HG02588 (cell line): ENCODE measurements around the gene RGS5.
"Not testable (repeated sequence)": the region's sequence is repeated elsewhere in the genome, so short reads cannot be mapped to it uniquely, and the experiment has no call there.

ENCODE experiments used
- ATAC-seq: cut with Tn5 transposase; IDR thresholded peaks from one replicate; pipeline ENCODE4 v1.9.1; 2021; ENCODE audit warnings: mild to moderate bottlenecking, moderate library complexity; ENCODE audit not compliant: unreplicated experiment

Gene RGS5, protein sequence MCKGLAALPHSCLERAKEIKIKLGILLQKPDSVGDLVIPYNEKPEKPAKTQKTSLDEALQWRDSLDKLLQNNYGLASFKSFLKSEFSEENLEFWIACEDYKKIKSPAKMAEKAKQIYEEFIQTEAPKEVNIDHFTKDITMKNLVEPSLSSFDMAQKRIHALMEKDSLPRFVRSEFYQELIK

GRCh38 chr1:163202833-163203451 lies at the start of gene RGS5:
RGS5 (minus strand) TSS chr1:163202916; CDS start chr1:163202835, 81 bp downstream.
- no peak for ATAC-seq

- no peak for ATAC-seq
Observed at GRCh38 chr1:163250382-163250974, 47.8 kb upstream of the RGS5 start.

GRCh38 chr1:163248064-163248463 lies 45.3 kb upstream of the RGS5 start:
- ATAC-seq: no peak

DNA sequence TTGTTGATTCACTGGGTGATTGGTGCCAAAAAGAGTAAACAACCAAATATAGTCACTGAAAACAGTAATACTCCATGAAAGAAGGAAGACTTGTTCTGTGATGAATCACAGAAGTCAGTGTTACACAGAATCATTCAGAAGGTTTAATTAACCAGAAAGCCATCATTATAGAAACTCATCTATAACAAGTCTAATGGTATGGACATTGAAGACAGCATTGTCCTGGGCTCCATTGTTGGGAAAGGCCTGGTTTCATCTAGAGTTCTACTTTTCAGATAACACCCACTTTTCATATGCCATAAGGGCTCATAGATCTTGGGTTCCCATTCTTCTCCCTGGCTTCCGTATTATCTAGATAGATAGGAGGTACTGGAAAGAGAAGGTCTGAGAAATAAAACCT lies 41.9 kb upstream of the RGS5 start:
- not testable (repeated sequence) for ATAC-seq

- no peak for ATAC-seq
Observed at GRCh38 chr1:163241746-163242145, 39.0 kb upstream of the RGS5 start.

- no peak for ATAC-seq
Observed at GRCh38 chr1:163240705-163241104, 38.0 kb upstream of the RGS5 start.

- not testable (repeated sequence) for ATAC-seq
Observed at GRCh38 chr1:163233643-163234042, 30.9 kb upstream of the RGS5 start.

- no peak for ATAC-seq
Observed at GRCh38 chr1:163231385-163231784, 28.7 kb upstream of the RGS5 start.

GRCh38 chr1:163230827-163231226 lies 28.1 kb upstream of the RGS5 start:
- ATAC-seq: no peak

DNA sequence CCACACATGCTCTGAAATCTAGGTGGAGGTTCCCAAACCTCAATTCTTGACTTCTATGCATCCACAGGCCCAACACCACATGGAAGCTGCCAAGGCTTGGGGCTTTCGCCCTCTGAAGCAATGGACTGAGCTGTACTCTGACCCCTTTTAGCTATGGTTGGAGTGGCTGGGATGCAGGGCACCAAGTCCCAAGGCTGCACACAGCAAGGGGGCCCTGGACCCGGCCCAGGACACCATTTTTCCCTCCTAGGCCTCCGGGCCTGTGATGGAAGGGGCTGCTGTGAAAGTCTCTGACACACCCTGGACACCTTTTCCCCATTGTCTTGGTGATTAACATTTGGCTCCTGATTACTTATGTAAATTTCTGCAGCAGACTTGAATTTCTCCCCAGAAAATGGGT lies 25.6 kb upstream of the RGS5 start:
- not testable (repeated sequence) for ATAC-seq

DNA sequence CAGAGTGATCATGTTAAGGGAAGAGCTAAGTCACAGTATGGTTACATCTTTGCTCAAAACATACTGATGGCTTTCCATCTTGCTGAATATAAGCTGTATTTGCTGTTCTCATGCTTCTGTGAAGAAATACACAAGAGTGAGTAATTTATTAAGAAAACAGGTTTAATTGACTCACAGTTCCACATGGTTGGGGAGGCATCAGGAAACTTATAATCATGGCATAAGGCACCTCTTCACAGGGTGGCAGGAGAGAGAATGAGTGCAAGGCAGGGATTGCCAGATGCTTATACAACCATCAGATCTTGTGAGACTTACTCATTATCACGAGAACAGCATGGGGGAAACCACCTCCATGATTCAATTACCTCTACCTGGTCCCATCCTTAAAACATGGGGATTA lies 24.4 kb upstream of the RGS5 start:
- ATAC-seq: no peak

DNA sequence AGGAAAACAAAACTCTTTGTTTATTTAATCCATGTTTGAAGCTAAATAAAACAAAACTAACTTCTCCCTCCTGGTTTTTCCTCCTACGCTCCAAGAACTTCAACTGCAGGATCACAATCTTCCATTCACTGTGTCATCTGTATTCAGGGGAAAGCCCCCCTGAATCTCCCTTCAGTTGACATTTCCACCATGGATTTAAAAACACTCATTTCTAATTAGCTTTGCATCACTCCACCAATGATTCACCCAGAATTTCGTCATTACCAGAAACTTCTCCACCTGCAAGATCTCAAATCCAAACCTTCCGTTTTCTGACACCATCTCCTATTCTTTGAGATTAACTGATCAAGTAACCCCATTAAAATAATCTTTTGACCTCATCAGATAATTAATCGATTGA lies 10.9 kb upstream of the RGS5 start:
- no peak for ATAC-seq

GRCh38 chr1:163211667-163212066 lies 9.0 kb upstream of the RGS5 start:
- no peak for ATAC-seq

- no peak for ATAC-seq
Observed at GRCh38 chr1:163205513-163205912, 2.8 kb upstream of the RGS5 start.

DNA sequence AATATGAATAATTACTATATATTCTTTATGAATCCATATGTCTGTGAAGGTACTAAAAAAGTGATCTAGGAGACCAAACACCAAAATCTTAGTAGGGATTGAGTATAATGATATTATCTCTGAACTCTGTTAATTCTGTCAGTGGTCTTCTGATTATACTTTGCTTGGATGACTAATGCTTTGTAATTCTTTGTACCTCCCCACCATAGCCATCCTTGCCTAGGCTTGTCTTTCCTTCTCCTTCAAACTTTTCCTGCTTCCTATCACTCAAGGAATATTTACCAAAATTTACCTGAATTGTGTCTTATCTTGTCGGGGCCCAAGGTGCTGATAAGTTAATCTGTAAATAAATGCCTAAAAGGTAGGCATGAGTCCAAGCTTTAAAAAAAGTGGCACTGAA lies 845 bp upstream of the RGS5 start:
- no peak for ATAC-seq

DNA sequence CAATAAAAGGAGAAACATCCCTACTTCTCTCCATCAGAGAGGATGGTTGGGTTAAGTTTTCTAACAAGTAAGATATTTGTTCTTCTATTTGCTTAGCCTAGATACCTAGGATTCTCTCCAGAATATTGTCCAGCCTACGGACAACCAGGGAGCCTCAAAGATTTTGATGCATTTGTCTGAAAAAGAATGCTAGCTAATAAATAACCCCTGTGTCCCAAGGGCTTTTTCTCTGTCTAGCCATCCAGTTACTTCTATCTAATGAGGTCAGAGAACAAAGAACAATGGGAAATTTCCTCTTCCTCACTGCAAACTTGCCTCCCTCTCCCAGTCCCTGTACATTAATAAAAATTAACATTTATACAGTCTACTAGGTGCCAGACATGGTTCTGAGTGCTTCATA lies 810 bp downstream of the RGS5 start:
- ATAC-seq: no peak

- no peak for ATAC-seq
Observed at GRCh38 chr1:163197022-163197421, 5.7 kb downstream of the RGS5 start.

DNA sequence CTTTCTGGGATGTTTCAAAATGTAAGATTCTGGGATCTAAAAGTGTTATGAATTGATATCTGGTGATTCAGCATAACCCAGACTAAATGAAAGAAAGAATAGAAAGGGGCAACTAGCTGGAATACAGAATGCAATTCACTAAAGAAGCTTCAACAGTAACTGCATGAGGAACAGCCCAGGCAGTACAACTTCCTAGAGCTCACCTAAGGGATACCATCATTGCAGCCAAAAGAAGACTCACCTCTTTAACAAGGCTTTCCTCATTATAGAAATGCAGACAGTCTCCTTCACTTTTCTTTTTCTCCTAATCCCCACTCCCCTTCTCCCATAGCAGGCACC lies 6.3 kb downstream of the RGS5 start:
- ATAC-seq: no peak

GRCh38 chr1:163195728-163196448 lies 6.8 kb downstream of the RGS5 start:
- ATAC-seq: no peak

DNA sequence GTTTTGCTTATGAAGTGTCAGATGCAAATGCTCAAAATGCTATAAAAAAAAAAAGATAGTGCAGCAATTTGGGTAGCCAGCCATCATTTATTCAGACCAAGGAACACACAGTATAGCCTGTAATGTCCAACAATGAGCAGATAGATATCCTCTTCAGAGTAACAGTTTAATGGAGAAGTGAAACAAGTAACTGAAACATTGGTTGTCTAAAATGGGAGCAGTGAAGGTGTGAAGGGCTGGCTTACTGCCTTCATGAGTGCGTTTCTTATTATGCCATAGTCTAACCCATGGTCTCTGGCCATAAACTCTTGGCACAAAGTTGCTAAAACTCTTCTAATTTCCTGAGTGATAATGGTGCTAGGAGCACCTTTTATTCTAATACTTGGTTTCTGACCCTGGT lies 11.4 kb downstream of the RGS5 start:
- peak; percentile 59 for ATAC-seq

DNA sequence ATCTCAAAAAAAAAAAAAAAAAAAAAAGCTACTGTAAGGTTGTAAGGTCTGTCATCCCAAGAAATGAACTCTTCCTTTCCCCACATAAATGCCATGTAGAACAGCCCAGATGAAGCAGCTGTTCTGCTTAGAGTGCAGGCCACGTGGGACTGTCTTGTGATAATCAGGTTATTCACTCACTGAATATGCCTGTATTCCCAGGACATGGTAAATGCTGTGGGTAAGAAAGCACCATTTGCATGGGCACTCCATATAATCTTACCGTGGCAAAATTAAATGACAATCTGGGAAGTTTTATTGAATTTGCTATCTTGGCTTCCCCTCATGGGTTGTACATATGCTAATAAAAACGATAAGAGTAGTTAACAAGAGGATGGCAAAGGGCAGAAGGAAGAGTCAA lies 13.8 kb downstream of the RGS5 start:
- ATAC-seq: no peak

GRCh38 chr1:163187849-163188248 lies 14.9 kb downstream of the RGS5 start:
- ATAC-seq: no peak
